ENCODE measurements around the gene SCN9A.

The SCN9A gene

DNA sequence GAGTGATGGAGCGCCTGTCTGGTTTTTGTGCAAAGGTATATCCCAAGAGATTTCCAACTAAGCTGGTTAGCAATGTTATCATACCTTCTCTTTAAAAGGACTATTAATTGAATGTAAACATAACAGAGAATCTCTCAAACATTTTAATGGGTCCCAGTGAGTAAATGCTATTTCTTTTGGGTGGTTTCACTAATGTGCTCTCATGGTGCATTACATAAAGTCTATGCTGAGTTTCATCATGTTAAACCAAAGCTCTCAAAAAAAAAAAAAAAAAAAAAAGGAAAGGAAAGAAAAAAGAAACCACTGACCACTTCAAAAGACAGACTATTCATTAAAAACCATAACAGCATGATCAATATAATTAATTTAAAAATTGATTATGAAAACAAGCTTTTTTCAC is 128.8 kb downstream of the SCN9A start:
- no peaks in the 10 kb centered on the region for H4K20me1 ChIP-seq
- H3K27me3 ChIP-seq: no peaks in the 10 kb centered on the region
- H3K4me3 ChIP-seq: no peak overlapping the region
- no peak overlapping the region for H3K4me2 ChIP-seq
- H3K36me3 ChIP-seq: no peaks in the 10 kb centered on the region
- no peak overlapping the region for H3K9ac ChIP-seq
- H3K27ac ChIP-seq: no peak overlapping the region
- H3K9me3 ChIP-seq (replicated peaks in 1 of 11): no peaks in the 10 kb centered on the region
- no peak for TF ChIP-seq Cebpa-rat (IDR thresholded peaks at IDR 0.05)
- H3K4me1 ChIP-seq: no peaks in the 10 kb centered on the region

DNA sequence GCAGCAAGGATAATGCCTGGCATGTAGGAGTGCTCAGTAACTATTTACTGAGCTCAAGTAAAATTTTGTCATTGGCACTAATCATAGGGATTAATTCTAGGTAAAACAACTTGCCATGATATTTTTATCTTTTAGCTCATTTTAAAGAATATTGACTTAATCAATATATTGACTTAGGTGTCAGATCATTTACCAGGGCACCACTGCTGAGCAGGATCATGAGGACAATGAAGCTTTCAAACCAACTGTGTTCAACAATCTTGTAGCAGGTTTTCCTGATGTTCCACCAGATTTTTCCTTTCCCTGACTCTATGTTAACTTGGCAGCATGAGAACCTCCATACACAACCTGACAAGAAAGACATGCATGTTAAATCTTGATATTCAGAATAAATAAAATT is 133.4 kb downstream of the SCN9A start:
- no peak for TF ChIP-seq Cebpa-rat (IDR thresholded peaks at IDR 0.05)
- Histone ChIP-seq H3K4me1 (no peaks in the 10 kb centered on the region), H4K20me1 (no peaks in the 10 kb centered on the region), H3K9ac (no peak overlapping the region), H3K27me3 (no peaks in the 10 kb centered on the region), H3K27ac (no peak overlapping the region), H3K9me3 (replicated peaks in 1 of 11) (no peaks in the 10 kb centered on the region), H3K36me3 (no peaks in the 10 kb centered on the region), H3K4me2 (no peak overlapping the region), H3K4me3 (no peak overlapping the region)

DNA sequence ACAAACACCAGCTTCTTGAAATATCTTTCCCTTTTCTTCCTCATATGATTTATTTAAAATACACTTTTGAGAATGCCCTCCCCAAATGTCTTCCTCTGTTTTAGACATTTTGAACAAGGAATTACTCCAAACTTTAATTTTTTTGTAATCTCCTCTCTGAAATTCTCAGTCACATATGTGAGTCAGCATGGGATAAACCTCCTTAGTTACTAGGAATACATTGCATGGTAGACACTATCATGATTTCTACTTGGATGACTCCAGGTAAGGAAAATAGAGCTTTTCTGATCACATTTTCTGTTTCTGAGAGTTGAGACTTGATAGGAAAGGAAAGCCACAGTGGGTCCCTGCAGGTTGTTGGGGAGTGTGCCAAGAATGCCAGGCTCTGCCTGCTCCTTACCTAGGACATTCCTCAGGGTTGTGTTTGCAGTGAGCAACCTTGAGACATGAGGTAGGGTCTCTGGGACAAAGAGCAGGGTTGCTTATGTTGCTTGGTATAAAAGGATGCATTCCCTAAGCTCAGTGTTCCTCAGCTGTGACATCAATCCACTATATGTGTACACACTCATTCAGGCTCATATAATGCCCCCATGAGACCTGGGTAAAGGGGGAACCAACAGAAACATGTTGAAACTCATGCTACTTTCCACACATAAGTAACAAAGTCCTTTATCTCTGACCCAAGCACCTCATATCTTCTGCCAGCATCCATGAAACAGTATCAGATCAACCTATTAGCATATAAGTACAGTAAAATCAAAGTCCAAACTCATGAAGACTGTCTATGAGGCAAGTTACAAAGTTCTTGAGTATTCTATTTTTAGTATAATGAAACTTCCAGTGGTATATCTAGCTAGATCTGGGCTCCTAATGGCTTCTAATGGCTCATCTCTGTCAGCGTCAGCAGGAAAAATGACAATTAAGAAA is 135.1 kb downstream of the SCN9A start:
- H3K27ac ChIP-seq: no peak overlapping the region
- no peaks in the 10 kb centered on the region for H3K4me1 ChIP-seq
- H3K9ac ChIP-seq: no peak overlapping the region
- no peaks in the 10 kb centered on the region for H3K36me3 ChIP-seq
- H3K9me3 ChIP-seq (replicated peaks in 1 of 11): no peaks in the 10 kb centered on the region
- H3K27me3 ChIP-seq: no peaks in the 10 kb centered on the region
- no peak for TF ChIP-seq Cebpa-rat (IDR thresholded peaks at IDR 0.05)
- no peaks in the 10 kb centered on the region for H4K20me1 ChIP-seq
- H3K4me2 ChIP-seq: no peak overlapping the region
- H3K4me3 ChIP-seq: no peak overlapping the region

DNA sequence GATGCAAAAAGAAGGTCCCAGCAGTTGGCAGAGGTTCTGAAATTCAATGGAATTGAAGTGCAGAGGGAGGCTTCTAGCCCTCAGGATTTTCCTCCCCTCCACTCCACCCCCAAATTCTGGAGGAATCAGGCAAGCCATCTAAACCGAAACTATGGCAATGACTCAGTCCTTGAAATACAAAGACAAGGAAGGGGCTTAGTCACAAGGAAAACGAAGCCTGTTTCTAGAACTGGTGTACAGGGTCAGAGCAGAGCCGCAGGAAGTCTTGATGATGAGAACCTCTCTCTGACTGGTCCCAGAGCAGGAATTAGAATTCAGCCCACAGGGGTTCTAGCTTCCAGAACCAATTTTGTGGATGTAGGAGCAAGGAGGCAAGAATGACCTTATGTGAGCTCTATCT is 136.2 kb downstream of the SCN9A start:
- Histone ChIP-seq H4K20me1 (no peaks in the 10 kb centered on the region), H3K9ac (no peak overlapping the region), H3K9me3 (replicated peaks in 1 of 11) (no peaks in the 10 kb centered on the region), H3K27ac (no peak overlapping the region), H3K27me3 (no peaks in the 10 kb centered on the region), H3K36me3 (no peaks in the 10 kb centered on the region), H3K4me2 (no peak overlapping the region), H3K4me3 (no peak overlapping the region), H3K4me1 (no peaks in the 10 kb centered on the region)
- TF ChIP-seq Cebpa-rat (IDR thresholded peaks at IDR 0.05): no peak

DNA sequence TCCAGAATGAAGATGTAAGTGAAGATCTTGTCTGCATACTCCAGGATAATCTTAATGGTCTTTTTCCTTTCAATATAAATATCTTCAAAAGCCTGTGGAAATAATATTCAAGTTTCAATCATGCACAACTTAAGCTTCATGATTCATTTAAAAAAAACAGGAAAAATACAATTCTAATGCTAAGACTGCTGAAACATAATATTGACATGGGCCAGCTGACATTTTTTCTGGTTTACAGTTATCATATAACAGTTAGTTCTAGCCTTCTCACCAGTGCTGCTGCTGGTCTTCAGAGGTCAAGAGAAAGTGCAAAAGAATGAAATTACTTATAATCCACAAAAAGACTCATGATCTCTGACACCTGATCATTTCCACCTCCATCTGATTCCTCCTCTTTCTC is 137.6 kb downstream of the SCN9A start:
- Histone ChIP-seq H3K4me2 (no peak overlapping the region), H3K27me3 (no peaks in the 10 kb centered on the region), H3K4me3 (no peak overlapping the region), H3K4me1 (no peaks in the 10 kb centered on the region), H3K36me3 (no peaks in the 10 kb centered on the region), H4K20me1 (no peaks in the 10 kb centered on the region), H3K9ac (no peak overlapping the region), H3K9me3 (replicated peaks in 1 of 11) (no peaks in the 10 kb centered on the region), H3K27ac (no peak overlapping the region)
- no peak for TF ChIP-seq Cebpa-rat (IDR thresholded peaks at IDR 0.05)

DNA sequence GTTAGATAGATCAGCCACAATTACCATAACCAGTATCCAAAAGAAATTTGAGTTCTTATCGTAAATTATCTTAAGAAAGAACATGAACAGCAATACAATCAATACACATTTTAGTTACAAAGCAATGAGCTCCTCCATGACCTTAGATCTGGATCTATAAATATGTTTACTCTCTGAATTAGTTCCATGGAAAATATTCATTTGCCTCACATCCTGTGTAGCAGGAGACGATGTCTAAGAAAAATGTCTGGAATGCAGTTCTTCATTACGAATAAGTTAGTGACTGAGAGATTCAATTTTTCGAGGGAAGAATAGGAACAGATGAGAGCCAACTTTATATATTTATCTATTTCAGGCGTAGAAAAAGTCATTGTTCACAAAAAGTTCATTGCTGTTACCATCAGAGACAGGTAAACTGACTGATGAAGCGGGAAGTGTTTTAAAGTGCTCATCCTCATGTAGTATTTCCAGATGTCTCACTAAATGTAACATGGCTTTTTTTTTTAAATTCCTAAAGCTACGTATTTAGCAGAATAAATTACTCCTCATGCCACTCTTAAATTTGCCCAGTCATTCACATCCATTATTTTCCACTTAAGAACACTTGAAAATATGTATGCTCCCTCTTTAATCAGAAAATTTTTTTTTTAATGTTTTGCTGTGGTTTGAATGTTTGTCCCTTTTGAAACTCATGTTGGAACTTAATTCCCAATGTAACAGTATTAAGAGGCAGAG is 141.5 kb downstream of the SCN9A start:
- Histone ChIP-seq H3K27ac (no peak overlapping the region), H3K4me2 (no peak overlapping the region), H3K4me3 (no peak overlapping the region), H3K27me3 (no peaks in the 10 kb centered on the region), H3K4me1 (no peaks in the 10 kb centered on the region), H3K9ac (no peak overlapping the region), H3K9me3 (replicated peaks in 1 of 11) (no peaks in the 10 kb centered on the region), H4K20me1 (no peaks in the 10 kb centered on the region), H3K36me3 (no peaks in the 10 kb centered on the region)
- no peak for TF ChIP-seq Cebpa-rat (IDR thresholded peaks at IDR 0.05)

DNA sequence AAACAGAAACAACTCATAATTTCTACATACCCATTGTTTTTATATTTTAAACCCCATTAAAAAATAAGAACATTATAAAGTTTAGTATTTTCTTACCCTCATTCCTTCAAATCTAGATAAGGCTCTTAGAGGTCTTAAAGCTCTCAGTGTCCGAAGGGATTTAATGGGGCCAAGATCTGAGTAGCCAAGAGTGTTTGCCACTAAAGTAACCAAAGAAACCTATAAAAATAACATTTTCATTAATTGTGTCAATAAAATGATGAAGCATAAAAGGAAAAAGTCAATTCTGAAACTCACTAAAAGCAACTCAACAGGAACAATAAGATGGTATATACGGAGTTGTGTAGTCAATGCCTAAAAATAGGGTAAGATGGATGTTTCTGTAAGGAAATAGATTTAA is 142.5 kb downstream of the SCN9A start:
- Histone ChIP-seq H3K4me1 (no peaks in the 10 kb centered on the region), H4K20me1 (no peaks in the 10 kb centered on the region), H3K9me3 (replicated peaks in 1 of 11) (no peaks in the 10 kb centered on the region), H3K27me3 (no peaks in the 10 kb centered on the region), H3K9ac (no peak overlapping the region), H3K4me3 (no peak overlapping the region), H3K27ac (no peak overlapping the region), H3K4me2 (no peak overlapping the region), H3K36me3 (no peaks in the 10 kb centered on the region)
- no peak for TF ChIP-seq Cebpa-rat (IDR thresholded peaks at IDR 0.05)

DNA sequence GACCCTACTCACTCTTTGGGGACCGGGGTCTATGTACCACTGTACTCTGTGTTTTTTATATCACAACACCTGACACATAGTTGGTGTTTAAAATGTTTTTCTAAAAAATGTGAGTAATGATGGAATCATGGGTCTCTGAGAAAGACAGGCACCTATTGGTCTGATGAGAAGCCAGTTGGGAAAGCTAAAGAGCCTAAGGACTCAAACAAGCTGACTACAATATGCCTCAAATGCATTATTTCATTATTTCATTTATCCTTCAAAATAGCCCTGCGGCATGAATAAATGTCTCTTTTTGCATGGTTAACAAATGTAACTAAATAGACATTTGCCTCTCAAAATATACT is 145.0 kb downstream of the SCN9A start:
- H3K27me3 ChIP-seq: no peaks in the 10 kb centered on the region
- H3K9ac ChIP-seq: no peak overlapping the region
- H3K36me3 ChIP-seq: no peaks in the 10 kb centered on the region
- H3K27ac ChIP-seq: no peak overlapping the region
- TF ChIP-seq Cebpa-rat (IDR thresholded peaks at IDR 0.05): no peak
- no peak overlapping the region for H3K4me2 ChIP-seq
- H3K4me3 ChIP-seq: no peak overlapping the region
- no peaks in the 10 kb centered on the region for H4K20me1 ChIP-seq
- no peaks in the 10 kb centered on the region for H3K4me1 ChIP-seq
- H3K9me3 ChIP-seq (replicated peaks in 1 of 11): no peaks in the 10 kb centered on the region

DNA sequence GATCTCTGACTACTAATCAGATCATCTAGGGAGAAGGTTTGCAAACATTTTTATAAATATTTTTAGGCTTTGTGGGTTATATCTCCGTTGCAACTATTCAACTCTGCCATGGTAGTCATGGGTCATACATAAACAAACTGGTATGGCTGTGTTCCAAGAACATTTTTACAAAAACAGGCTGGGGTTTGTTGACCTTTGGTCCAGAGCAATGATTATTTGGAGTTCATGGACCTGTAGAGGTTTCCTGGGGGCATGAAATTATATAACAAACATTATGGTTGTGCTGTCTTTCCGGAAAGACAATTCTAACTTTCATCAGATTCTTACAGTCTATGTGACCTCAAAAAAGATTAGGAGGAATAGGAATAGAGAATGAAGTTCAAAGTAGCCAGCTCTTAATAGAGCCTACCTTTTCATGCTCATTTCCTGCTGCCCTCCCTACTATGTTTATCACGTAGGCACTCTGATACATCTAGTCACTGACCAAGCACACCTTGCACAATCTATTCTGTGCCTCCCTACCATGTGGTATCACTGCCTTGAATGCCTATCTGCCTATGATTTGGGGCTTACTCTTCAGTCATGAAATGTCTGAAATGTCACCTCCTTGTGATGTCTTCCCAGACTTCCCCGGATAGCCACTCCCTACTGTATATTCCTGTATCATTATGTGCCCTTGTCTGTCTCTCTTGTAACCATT is 145.6 kb downstream of the SCN9A start:
- Histone ChIP-seq H3K9me3 (replicated peaks in 1 of 11) (no peaks in the 10 kb centered on the region), H4K20me1 (no peaks in the 10 kb centered on the region), H3K36me3 (no peaks in the 10 kb centered on the region), H3K27me3 (no peaks in the 10 kb centered on the region), H3K27ac (no peak overlapping the region), H3K4me1 (no peaks in the 10 kb centered on the region), H3K4me3 (no peak overlapping the region), H3K4me2 (no peak overlapping the region), H3K9ac (no peak overlapping the region)
- TF ChIP-seq Cebpa-rat (IDR thresholded peaks at IDR 0.05): no peak
